Sigmoid colon (tissue), 7 donors: ENCODE data around the gene PLK1. TPM values are rescaled to one million over a fixed set of nuclear protein-coding genes. Genes with fewer than 3 reads are reported as not detected.

Source experiments
- DNase-seq: peaks from one replicate; pipeline ENCODE4 v3.0.0-alpha.2; 2019
- H3K27ac ChIP-seq, 4 donors: fragments of 200-600 bp; sonication (generic); one replicate each; pipeline ENCODE4 v1.5.1; 2016 to 2019; ENCODE audit warnings: mild to moderate bottlenecking in 1 of 4
- H3K27me3 ChIP-seq, 3 donors: fragments of 200-600 bp; sonication (generic); one replicate each; pipeline ENCODE4 v1.5.1; 2019; ENCODE audit warnings: mild to moderate bottlenecking in 1 of 3
- H3K36me3 ChIP-seq, 4 donors: fragments of 200-600 bp; sonication (generic); one replicate each; pipeline ENCODE4 v1.5.1; 2016 to 2019
- H3K4me1 ChIP-seq, 4 donors: fragments of 200-600 bp; sonication (generic); one replicate each; pipeline ENCODE4 v1.5.1; 2017 to 2019
- H3K4me3 ChIP-seq, 4 donors: fragments of 200-600 bp; sonication (generic); one replicate each; pipeline ENCODE4 v1.5.1; 2017 to 2019; ENCODE audit warnings: mild to moderate bottlenecking in 2 of 4, moderate library complexity in 1 of 4
- H3K9me3 ChIP-seq, 4 donors: fragments of 200-600 bp in 3 of 4; sonication (generic) in 3 of 4; one replicate each; pipeline versions ENCODE4 v1.5.1 to v1.6.1; 2013 to 2019
- EP300 ChIP-seq, 4 donors: sonication (generic); formaldehyde crosslinking; IDR thresholded peaks; one replicate each; pipeline ENCODE4 v1.6.1; 2017; ENCODE audit warnings: antibody characterized with exemption in 4 of 4
- POLR2A ChIP-seq, 2 donors: fragments of 450-650 bp; IDR thresholded peaks; one replicate each; pipeline ENCODE4 v1.6.1; 2016; ENCODE audit warnings: antibody characterized with exemption in 2 of 2, mild to moderate bottlenecking in 2 of 2, moderate library complexity in 2 of 2
- POLR2AphosphoS5 ChIP-seq, 4 donors: sonication (generic); formaldehyde crosslinking; IDR thresholded peaks; one replicate each; pipeline ENCODE4 v1.6.1; 2017; ENCODE audit warnings: antibody characterized with exemption in 4 of 4
- WGBS, 2 donors: extraction: QIAGEN DNeasy Blood & Tissue Kit; methylation state at CpG; one replicate each; pipeline ENCODE4 v1.1.7; 2013; 5-methylcytosine and 5-hydroxymethylcytosine counted together
- intact Hi-C: fragments of 100-400 bp; cut with DNase I; formaldehyde crosslinking; loops from one replicate; pipeline ENCODE4 v1.15.1; 2023
- polyA plus RNA-seq, 3 donors: library from polyadenylated mRNA; stranded (reverse); fragments of 200-250 nt; gene quantifications; one replicate each; pipeline ENCODE4 v1.2.3, GENCODE V29; 2013
- total RNA-seq, 4 donors: library from RNA; depleted of rRNA; stranded (reverse); fragments of >200 nt; gene quantifications; one replicate each; pipeline ENCODE4 v1.1.0, GENCODE V29; 2016
- TF ChIP-seq, protein P1 (sequence below), 4 experiments: fragments of 450-650 bp in 3 of 4; fragments of 200-600 bp in 1 of 4; IDR thresholded peaks; one replicate each; pipeline ENCODE4 v1.5.1; 2016 to 2019; ENCODE audit warnings: antibody characterized with exemption in 4 of 4, mild to moderate bottlenecking in 3 of 4, moderate library complexity in 2 of 4
- donor health status: healthy with polysubstance abuse.
- donor health status: Bipolar disorder and iron deficiency.
- donor health status: healthy.

Gene PLK1
- total and polyA plus RNA-seq, 7 donors: 0.82 to 37.0 (median 4.2) TPM

- TF ChIP-seq, protein P1, sequence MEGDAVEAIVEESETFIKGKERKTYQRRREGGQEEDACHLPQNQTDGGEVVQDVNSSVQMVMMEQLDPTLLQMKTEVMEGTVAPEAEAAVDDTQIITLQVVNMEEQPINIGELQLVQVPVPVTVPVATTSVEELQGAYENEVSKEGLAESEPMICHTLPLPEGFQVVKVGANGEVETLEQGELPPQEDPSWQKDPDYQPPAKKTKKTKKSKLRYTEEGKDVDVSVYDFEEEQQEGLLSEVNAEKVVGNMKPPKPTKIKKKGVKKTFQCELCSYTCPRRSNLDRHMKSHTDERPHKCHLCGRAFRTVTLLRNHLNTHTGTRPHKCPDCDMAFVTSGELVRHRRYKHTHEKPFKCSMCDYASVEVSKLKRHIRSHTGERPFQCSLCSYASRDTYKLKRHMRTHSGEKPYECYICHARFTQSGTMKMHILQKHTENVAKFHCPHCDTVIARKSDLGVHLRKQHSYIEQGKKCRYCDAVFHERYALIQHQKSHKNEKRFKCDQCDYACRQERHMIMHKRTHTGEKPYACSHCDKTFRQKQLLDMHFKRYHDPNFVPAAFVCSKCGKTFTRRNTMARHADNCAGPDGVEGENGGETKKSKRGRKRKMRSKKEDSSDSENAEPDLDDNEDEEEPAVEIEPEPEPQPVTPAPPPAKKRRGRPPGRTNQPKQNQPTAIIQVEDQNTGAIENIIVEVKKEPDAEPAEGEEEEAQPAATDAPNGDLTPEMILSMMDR (IDR thresholded peaks at IDR 0.05): no peak
- TF ChIP-seq EP300 (IDR thresholded peaks at IDR 0.05): no peak
- Histone ChIP-seq H3K27ac (no peak overlapping the region), H3K27me3 (no peaks in the 10 kb centered on the region), H3K4me1 (no peaks in the 10 kb centered on the region), H3K9me3 (no peaks in the 10 kb centered on the region), H3K36me3 (peaks cover 0 to 42% (median 6%) of the 10 kb centered on the region in 4 donors), H3K4me3 (no peak overlapping the region)
- 80 to 82% methylated on average over 4 of the region's 4 CpGs for WGBS, 2 donors
- intact Hi-C loops: no loop called here
- DNase-seq: no peak
These were observed 26.7 kb upstream of the PLK1 start for GRCh38 chr16:23651943-23652468.

DNA sequence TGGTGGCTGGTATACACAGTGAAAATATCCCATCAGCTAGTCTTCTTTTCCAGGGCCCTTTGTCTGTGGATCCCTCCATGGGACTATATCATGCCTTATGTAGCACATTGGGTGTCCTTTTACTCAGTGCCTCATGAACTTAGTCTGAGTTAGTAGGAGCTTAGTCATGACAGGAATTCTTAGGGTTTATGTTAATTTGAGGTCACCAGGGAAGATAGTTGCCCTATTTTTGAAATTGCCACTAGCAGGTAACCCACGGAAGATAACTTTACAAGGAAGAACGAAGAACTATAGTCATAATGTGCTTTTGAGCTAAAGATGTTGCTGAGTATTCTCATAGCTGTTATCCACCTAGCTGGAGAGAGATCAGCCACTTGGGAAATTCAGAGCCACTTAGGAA, 14.8 kb upstream of the PLK1 start:
- H3K36me3 ChIP-seq: peaks cover 23 to 100% (median 77%) of the 10 kb centered on the region in 4 donors
- TF ChIP-seq POLR2A (IDR thresholded peaks at IDR 0.05) (no peak), POLR2AphosphoS5 (IDR thresholded peaks at IDR 0.05) (no peak), EP300 (IDR thresholded peaks at IDR 0.05) (no peak)
- TF ChIP-seq, protein P1 (IDR thresholded peaks at IDR 0.05): no peak
- H3K27me3 ChIP-seq: no peaks in the 10 kb centered on the region
- no peak overlapping the region for H3K27ac ChIP-seq
- WGBS, 2 donors: 88 to 92% methylated on average over 2 of the region's 2 CpGs
- H3K9me3 ChIP-seq: no peaks in the 10 kb centered on the region
- DNase-seq: no peak
- no peaks in the 10 kb centered on the region for H3K4me1 ChIP-seq
- intact Hi-C loops: no loop called here
- no peak overlapping the region for H3K4me3 ChIP-seq

- peaks cover 6 to 99% (median 59%) of the 10 kb centered on the region in 4 donors for H3K36me3 ChIP-seq
- no peak overlapping the region for H3K27ac ChIP-seq
- no peaks in the 10 kb centered on the region for H3K4me1 ChIP-seq
- H3K9me3 ChIP-seq: no peaks in the 10 kb centered on the region
- no peak overlapping the region for H3K4me3 ChIP-seq
- TF ChIP-seq POLR2AphosphoS5 (IDR thresholded peaks at IDR 0.05) (no peak), POLR2A (IDR thresholded peaks at IDR 0.05) (no peak), EP300 (IDR thresholded peaks at IDR 0.05) (no peak)
- TF ChIP-seq, protein P1 (IDR thresholded peaks at IDR 0.05): no peak
- no peak for DNase-seq
- intact Hi-C loops: no loop called here
- WGBS, 2 donors: 95 to 96% methylated on average over 7 of the region's 7 CpGs
- no peaks in the 10 kb centered on the region for H3K27me3 ChIP-seq
These were observed 11.9 kb upstream of the PLK1 start for GRCh38 chr16:23666571-23667354.

GRCh38 chr16:23667355-23667659, 11.4 kb upstream of the PLK1 start:
- Histone ChIP-seq H3K27ac (no peak overlapping the region), H3K27me3 (no peaks in the 10 kb centered on the region), H3K9me3 (no peaks in the 10 kb centered on the region), H3K4me3 (no peak overlapping the region), H3K36me3 (peaks cover 3 to 99% (median 54%) of the 10 kb centered on the region in 4 donors), H3K4me1 (no peaks in the 10 kb centered on the region)
- WGBS, 2 donors: 97 to 98% methylated on average over 6 of the region's 6 CpGs
- no peak for TF ChIP-seq EP300 (IDR thresholded peaks at IDR 0.05)
- TF ChIP-seq POLR2A (IDR thresholded peaks at IDR 0.05): no peak
- no peak for DNase-seq
- intact Hi-C loops: no loop called here

- Histone ChIP-seq H3K27me3 (no peaks in the 10 kb centered on the region), H3K36me3 (peaks cover 4 to 94% (median 47%) of the 10 kb centered on the region in 4 donors), H3K27ac (no peak overlapping the region), H3K4me1 (no peaks in the 10 kb centered on the region), H3K4me3 (no peak overlapping the region), H3K9me3 (no peaks in the 10 kb centered on the region)
- no peak for DNase-seq
- intact Hi-C loops: no loop called here
- TF ChIP-seq POLR2A (IDR thresholded peaks at IDR 0.05): no peak
- TF ChIP-seq EP300 (IDR thresholded peaks at IDR 0.05): no peak
- TF ChIP-seq POLR2AphosphoS5 (IDR thresholded peaks at IDR 0.05): no peak
- TF ChIP-seq, protein P1 (IDR thresholded peaks at IDR 0.05): no peak
- 78 to 80% methylated on average over 1 of the region's 1 CpG for WGBS, 2 donors
These were observed 10.5 kb upstream of the PLK1 start for GRCh38 chr16:23668225-23668624.
